Measurements from ENCODE around the gene HDC.

Gene HDC

GRCh38 chr15:50231761-50232160 lies 33.8 kb downstream of the HDC start:
- Histone ChIP-seq H3K4me3 (ENCODE audit: low read depth, low read length) (no peak overlapping the region), H3K27me3 (replicated peaks) (no peaks in the 10 kb centered on the region), H3K27ac (no peak overlapping the region), H3K36me3 (replicated peaks) (no peaks in the 10 kb centered on the region)
- in situ Hi-C loops (cut with HindIII; ENCODE audit: low pct_ligation_motif_present, low sequenced_read_pairs), result no loop called here
- DNase-seq, result no peak
- TF ChIP-seq CTCF (IDR thresholded peaks at IDR 0.05; ENCODE audit: low read depth, low read length, missing control alignments), result no peak

- Histone ChIP-seq H3K4me3 (ENCODE audit: low read depth, low read length) (no peak overlapping the region), H3K27ac (no peak overlapping the region), H3K27me3 (replicated peaks) (no peaks in the 10 kb centered on the region), H3K36me3 (replicated peaks) (no peaks in the 10 kb centered on the region)
- peak; percentile 26 for DNase-seq
- no peak for TF ChIP-seq CTCF (IDR thresholded peaks at IDR 0.05; ENCODE audit: low read depth, low read length, missing control alignments)
- in situ Hi-C loops (cut with HindIII; ENCODE audit: low pct_ligation_motif_present, low sequenced_read_pairs), result no loop called here
These were observed 36.2 kb downstream of the HDC start for GRCh38 chr15:50229336-50229735.

- no peak overlapping the region for H3K4me3 ChIP-seq (ENCODE audit: low read depth, low read length)
- TF ChIP-seq CTCF (IDR thresholded peaks at IDR 0.05; ENCODE audit: low read depth, low read length, missing control alignments), result no peak
- in situ Hi-C loops (cut with HindIII; ENCODE audit: low pct_ligation_motif_present, low sequenced_read_pairs), result no loop called here
- H3K27ac ChIP-seq, result no peak overlapping the region
- DNase-seq, result no peak
- no peaks in the 10 kb centered on the region for H3K27me3 ChIP-seq (replicated peaks)
- H3K36me3 ChIP-seq (replicated peaks), result no peaks in the 10 kb centered on the region
These were observed 36.7 kb downstream of the HDC start for GRCh38 chr15:50228866-50229265.

GRCh38 chr15:50227076-50227475 lies 38.5 kb downstream of the HDC start:
- no peaks in the 10 kb centered on the region for H3K27me3 ChIP-seq (replicated peaks)
- H3K27ac ChIP-seq, result no peak overlapping the region
- no peak for TF ChIP-seq CTCF (IDR thresholded peaks at IDR 0.05; ENCODE audit: low read depth, low read length, missing control alignments)
- no peaks in the 10 kb centered on the region for H3K36me3 ChIP-seq (replicated peaks)
- peak; percentile 65 for DNase-seq
- H3K4me3 ChIP-seq (ENCODE audit: low read depth, low read length), result no peak overlapping the region
- in situ Hi-C loops (cut with HindIII; ENCODE audit: low pct_ligation_motif_present, low sequenced_read_pairs), result no loop called here

- H3K27me3 ChIP-seq (replicated peaks), result no peaks in the 10 kb centered on the region
- no peak for TF ChIP-seq CTCF (IDR thresholded peaks at IDR 0.05; ENCODE audit: low read depth, low read length, missing control alignments)
- no peak for DNase-seq
- in situ Hi-C loops (cut with HindIII; ENCODE audit: low pct_ligation_motif_present, low sequenced_read_pairs), result no loop called here
- no peaks in the 10 kb centered on the region for H3K36me3 ChIP-seq (replicated peaks)
- no peak overlapping the region for H3K4me3 ChIP-seq (ENCODE audit: low read depth, low read length)
- H3K27ac ChIP-seq, result no peak overlapping the region
These were observed 39.6 kb downstream of the HDC start for GRCh38 chr15:50225938-50226337.

- Histone ChIP-seq H3K36me3 (replicated peaks) (no peaks in the 10 kb centered on the region), H3K4me3 (ENCODE audit: low read depth, low read length) (no peak overlapping the region), H3K27me3 (replicated peaks) (no peaks in the 10 kb centered on the region), H3K27ac (no peak overlapping the region)
- no peak for DNase-seq
- in situ Hi-C loops (cut with HindIII; ENCODE audit: low pct_ligation_motif_present, low sequenced_read_pairs), result no loop called here
- no peak for TF ChIP-seq CTCF (IDR thresholded peaks at IDR 0.05; ENCODE audit: low read depth, low read length, missing control alignments)
These were observed 40.5 kb downstream of the HDC start for GRCh38 chr15:50225057-50225456.
